K562 (cell line): Measurements from ENCODE around the gene LRRC15. TPM values are rescaled to one million over a fixed set of nuclear protein-coding genes. Genes with fewer than 3 reads are reported as not detected.

Source experiments
- CBFA2T2 ChIP-seq: fragments of 450-650 bp; conservative IDR thresholded peaks from 2 replicates; pipeline ENCODE4 v1.6.1; 2017; ENCODE audit warnings: mild to moderate bottlenecking
- CHCHD3 ChIP-seq: fragments of 250-450 bp; sonication (Bioruptor Pico); IDR thresholded peaks from 2 replicates; pipeline ENCODE4 v2.1.2; 2022; ENCODE audit warnings: mild to moderate bottlenecking
- FUS ChIP-seq: fragments of 200-400 bp; formaldehyde crosslinking; optimal IDR thresholded peaks from 2 replicates; pipeline ENCODE3; 2017; ENCODE audit warnings: low read depth, low read length
- GTF2E2 ChIP-seq: fragments of 200-800 bp; sonication (Bioruptor generic); IDR thresholded peaks from 2 replicates; pipeline ENCODE4 v1.6.1; 2016; ENCODE audit warnings: missing genetic modification characterization, missing compliant biosample characterization
- HDAC8 ChIP-seq: fragments of 450-650 bp; IDR thresholded peaks from 2 replicates; pipeline ENCODE4 v1.6.1; 2016; ENCODE audit warnings: mild to moderate bottlenecking, missing genetic modification characterization, moderate library complexity, missing compliant biosample characterization
- MAFK ChIP-seq: IDR thresholded peaks from 2 replicates; pipeline ENCODE4 v1.6.1; 2011; ENCODE audit warnings: low read length, improper control_type of control experiment
- MYNN ChIP-seq, 2 experiments: sonication (generic); formaldehyde crosslinking in 1 of 2; IDR thresholded peaks; 2 replicates each; pipeline versions ENCODE4 v1.5.0 to v1.6.1; 2016 to 2020; ENCODE audit warnings: antibody characterized with exemption in 1 of 2, missing genetic modification reagents in 1 of 2
- NCOA6 ChIP-seq: fragments of 450-650 bp; IDR thresholded peaks from 2 replicates; pipeline ENCODE4 v1.6.1; 2017; ENCODE audit warnings: mild to moderate bottlenecking
- PURB ChIP-seq: sonication (generic); formaldehyde crosslinking; IDR thresholded peaks from 2 replicates; pipeline ENCODE4 v1.9.0; 2021; ENCODE audit warnings: low read depth, mild to moderate bottlenecking, missing genetic modification reagents
- SP1 ChIP-seq: sonication (generic); formaldehyde crosslinking; IDR thresholded peaks from 2 replicates; pipeline ENCODE4 v1.8.1; 2022; ENCODE audit warnings: mild to moderate bottlenecking, missing genetic modification reagents
- TAF1 ChIP-seq: IDR thresholded peaks from 2 replicates; pipeline ENCODE4 v1.6.1; 2011; ENCODE audit warnings: mild to moderate bottlenecking, low read length, moderate library complexity; ENCODE audit not compliant: insufficient read depth, control insufficient read depth, severe bottlenecking; ENCODE audit errors: extremely low read depth
- ZNF253 ChIP-seq: fragments of 250-450 bp; sonication (Bioruptor Pico); conservative IDR thresholded peaks from 2 replicates; pipeline ENCODE4 v1.6.1; 2021; ENCODE audit warnings: mild to moderate bottlenecking
- ZNF778 ChIP-seq: fragments of 450-650 bp; formaldehyde crosslinking; IDR thresholded peaks from 2 replicates; pipeline ENCODE4 v1.4.0; 2020; ENCODE audit warnings: mild to moderate bottlenecking, moderate library complexity
- polyA plus RNA-seq, 8 experiments: library from polyadenylated mRNA; depleted of rRNA in 4 of 8; stranded (reverse) in 5 of 8; unstranded in 3 of 8; fragments of >200 nt; fragmentation: Nextera tagmentation in 2 of 8; fragmentation: Illumina TruSeq in 1 of 8; extraction: Ambion mirVana in 2 of 8; extraction: Trizol in 1 of 8; gene quantifications; 2 replicates each; pipeline versions ENCODE4 v1.2.1 to v1.2.3, GENCODE V29; 2011 to 2014; ENCODE audit warnings: inconsistent platforms in 1 of 8, missing spikeins in 1 of 8
- total RNA-seq, 7 experiments: library from RNA; depleted of rRNA in 6 of 7; stranded (reverse); fragments of >200 nt in 6 of 7; fragmentation: Illumina TruSeq in 2 of 7; extraction: Trizol in 2 of 7; gene quantifications; 2 replicates each; pipeline versions ENCODE4 v1.2.1 to v1.2.3, GENCODE V29; 2011 to 2021; ENCODE audit warnings: low replicate concordance in 1 of 7
- TF ChIP-seq, protein P1 (sequence below), 2 experiments: fragments of 250-450 bp in 1 of 2; fragments of 450-650 bp in 1 of 2; sonication (Bioruptor Pico) in 1 of 2; IDR thresholded peaks; 2 replicates each; pipeline versions ENCODE4 v1.6.1 to v1.8.0; 2016 to 2021; ENCODE audit warnings: mild to moderate bottlenecking in 2 of 2, moderate library complexity in 2 of 2, missing compliant biosample characterization in 1 of 2, missing genetic modification characterization in 1 of 2
- TF ChIP-seq, protein P2 (sequence below): fragments of 250-450 bp; sonication (Bioruptor Pico); IDR thresholded peaks from 2 replicates; pipeline ENCODE4 v1.8.0; 2022; ENCODE audit warnings: moderate library complexity, mild to moderate bottlenecking, inconsistent platforms
- TF ChIP-seq, protein P3 (sequence below): conservative IDR thresholded peaks from 2 replicates; pipeline ENCODE4 v1.6.1; 2011; ENCODE audit warnings: low read depth, mild to moderate bottlenecking, low read length; ENCODE audit not compliant: control insufficient read depth
- TF ChIP-seq, protein P4 (sequence below): fragments of 250-450 bp; sonication (Bioruptor Pico); IDR thresholded peaks from 2 replicates; pipeline ENCODE4 v1.5.0; 2022; ENCODE audit warnings: mild to moderate bottlenecking
- TF ChIP-seq, protein P5 (sequence below): fragments of 450-650 bp; conservative IDR thresholded peaks from 2 replicates; pipeline ENCODE4 v1.6.1; 2016; ENCODE audit warnings: missing genetic modification characterization, low read depth, mild to moderate bottlenecking, control low read depth, missing compliant biosample characterization

The LRRC15 gene
- total and polyA plus RNA-seq, 9 of the 15 experiments (the other 6 are each of a cell fraction or from before 2014, with no cell fraction given): not detected

DNA sequence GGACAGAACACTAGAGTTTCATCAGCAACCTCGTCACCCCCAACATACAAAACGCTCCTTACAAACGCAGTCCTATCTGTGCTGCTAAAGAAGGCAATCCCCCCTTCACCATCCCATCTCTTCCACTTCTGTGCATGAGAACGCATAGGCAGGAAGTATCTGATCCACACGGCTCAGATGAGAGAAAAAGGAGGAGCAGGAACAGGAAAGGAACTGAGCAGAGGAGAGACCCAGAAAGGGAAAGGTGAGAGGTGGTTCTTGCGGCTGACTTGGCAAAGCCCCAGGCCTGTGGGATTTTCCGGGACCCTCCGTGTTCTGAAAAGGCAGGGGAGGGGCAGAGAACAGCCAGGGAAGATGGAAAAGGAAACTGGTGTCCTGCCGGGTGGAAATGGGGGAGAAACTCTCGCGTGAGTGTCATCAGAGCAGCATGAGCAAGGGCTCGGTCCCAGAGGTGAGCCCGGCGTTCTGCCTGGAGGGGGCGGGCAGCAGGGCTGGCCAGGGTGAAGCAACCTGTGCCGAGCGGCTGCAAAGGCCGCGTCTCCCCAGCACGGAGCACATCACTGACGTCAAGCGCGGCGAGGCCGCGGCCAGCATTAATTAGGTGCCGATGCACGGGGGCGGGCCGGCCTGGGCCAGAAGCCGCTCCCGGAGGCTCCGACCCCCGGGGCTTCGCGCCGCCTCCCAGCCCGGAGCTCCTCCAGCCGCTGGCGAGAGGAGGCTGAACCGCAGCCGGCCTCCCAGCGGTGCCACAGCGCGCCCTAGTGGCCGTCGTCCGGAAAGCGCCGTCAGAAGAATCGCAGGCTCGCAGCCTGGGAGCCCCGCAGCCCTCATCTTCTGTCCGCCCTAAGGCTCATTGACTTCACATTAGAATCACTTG is 54.2 kb downstream of the LRRC15 start (continued):
- TF ChIP-seq, protein P1, sequence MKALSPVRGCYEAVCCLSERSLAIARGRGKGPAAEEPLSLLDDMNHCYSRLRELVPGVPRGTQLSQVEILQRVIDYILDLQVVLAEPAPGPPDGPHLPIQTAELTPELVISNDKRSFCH (CRISPR knock-in tag; IDR thresholded peaks at IDR 0.05): no peak
- TF ChIP-seq, protein P1 (tag; IDR thresholded peaks at IDR 0.05): peak; percentile 58; the same call in 1 of the 2 replicates
- no peak for TF ChIP-seq CBFA2T2
- peak; percentile 45 for TF ChIP-seq FUS
- TF ChIP-seq TAF1: no peak
- TF ChIP-seq NCOA6: no peak
- no peak for TF ChIP-seq PURB (CRISPR knock-in tag)
- TF ChIP-seq, protein P2, sequence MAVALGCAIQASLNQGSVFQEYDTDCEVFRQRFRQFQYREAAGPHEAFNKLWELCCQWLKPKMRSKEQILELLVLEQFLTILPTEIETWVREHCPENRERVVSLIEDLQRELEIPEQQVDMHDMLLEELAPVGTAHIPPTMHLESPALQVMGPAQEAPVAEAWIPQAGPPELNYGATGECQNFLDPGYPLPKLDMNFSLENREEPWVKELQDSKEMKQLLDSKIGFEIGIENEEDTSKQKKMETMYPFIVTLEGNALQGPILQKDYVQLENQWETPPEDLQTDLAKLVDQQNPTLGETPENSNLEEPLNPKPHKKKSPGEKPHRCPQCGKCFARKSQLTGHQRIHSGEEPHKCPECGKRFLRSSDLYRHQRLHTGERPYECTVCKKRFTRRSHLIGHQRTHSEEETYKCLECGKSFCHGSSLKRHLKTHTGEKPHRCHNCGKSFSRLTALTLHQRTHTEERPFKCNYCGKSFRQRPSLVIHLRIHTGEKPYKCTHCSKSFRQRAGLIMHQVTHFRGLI: no peak
- peak; percentile 67; the same call in 1 of the 2 replicates for TF ChIP-seq HDAC8
- TF ChIP-seq, protein P3, sequence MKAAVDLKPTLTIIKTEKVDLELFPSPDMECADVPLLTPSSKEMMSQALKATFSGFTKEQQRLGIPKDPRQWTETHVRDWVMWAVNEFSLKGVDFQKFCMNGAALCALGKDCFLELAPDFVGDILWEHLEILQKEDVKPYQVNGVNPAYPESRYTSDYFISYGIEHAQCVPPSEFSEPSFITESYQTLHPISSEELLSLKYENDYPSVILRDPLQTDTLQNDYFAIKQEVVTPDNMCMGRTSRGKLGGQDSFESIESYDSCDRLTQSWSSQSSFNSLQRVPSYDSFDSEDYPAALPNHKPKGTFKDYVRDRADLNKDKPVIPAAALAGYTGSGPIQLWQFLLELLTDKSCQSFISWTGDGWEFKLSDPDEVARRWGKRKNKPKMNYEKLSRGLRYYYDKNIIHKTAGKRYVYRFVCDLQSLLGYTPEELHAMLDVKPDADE: 0 out of 2 replicates have a peak, but pooled peaks have one; percentile 46
- TF ChIP-seq ZNF778 (CRISPR knock-in tag): no peak
- no peak for TF ChIP-seq GTF2E2
- TF ChIP-seq SP1 (CRISPR knock-in tag): 0 out of 2 replicates have a peak, but pooled peaks have one; percentile 29
- 0 out of 2 replicates have a peak, but pooled peaks have one; percentile 42 for TF ChIP-seq MYNN (IDR thresholded peaks at IDR 0.05)
- TF ChIP-seq MYNN (CRISPR knock-in tag; IDR thresholded peaks at IDR 0.05): no peak
- TF ChIP-seq ZNF253 (CRISPR knock-in tag): no peak
- TF ChIP-seq MAFK: no peak
- TF ChIP-seq, protein P4, sequence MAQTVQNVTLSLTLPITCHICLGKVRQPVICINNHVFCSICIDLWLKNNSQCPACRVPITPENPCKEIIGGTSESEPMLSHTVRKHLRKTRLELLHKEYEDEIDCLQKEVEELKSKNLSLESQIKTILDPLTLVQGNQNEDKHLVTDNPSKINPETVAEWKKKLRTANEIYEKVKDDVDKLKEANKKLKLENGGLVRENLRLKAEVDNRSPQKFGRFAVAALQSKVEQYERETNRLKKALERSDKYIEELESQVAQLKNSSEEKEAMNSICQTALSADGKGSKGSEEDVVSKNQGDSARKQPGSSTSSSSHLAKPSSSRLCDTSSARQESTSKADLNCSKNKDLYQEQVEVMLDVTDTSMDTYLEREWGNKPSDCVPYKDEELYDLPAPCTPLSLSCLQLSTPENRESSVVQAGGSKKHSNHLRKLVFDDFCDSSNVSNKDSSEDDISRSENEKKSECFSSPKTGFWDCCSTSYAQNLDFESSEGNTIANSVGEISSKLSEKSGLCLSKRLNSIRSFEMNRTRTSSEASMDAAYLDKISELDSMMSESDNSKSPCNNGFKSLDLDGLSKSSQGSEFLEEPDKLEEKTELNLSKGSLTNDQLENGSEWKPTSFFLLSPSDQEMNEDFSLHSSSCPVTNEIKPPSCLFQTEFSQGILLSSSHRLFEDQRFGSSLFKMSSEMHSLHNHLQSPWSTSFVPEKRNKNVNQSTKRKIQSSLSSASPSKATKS (CRISPR knock-in tag): no peak
- no peak for TF ChIP-seq CHCHD3 (CRISPR knock-in tag)
- TF ChIP-seq, protein P5, sequence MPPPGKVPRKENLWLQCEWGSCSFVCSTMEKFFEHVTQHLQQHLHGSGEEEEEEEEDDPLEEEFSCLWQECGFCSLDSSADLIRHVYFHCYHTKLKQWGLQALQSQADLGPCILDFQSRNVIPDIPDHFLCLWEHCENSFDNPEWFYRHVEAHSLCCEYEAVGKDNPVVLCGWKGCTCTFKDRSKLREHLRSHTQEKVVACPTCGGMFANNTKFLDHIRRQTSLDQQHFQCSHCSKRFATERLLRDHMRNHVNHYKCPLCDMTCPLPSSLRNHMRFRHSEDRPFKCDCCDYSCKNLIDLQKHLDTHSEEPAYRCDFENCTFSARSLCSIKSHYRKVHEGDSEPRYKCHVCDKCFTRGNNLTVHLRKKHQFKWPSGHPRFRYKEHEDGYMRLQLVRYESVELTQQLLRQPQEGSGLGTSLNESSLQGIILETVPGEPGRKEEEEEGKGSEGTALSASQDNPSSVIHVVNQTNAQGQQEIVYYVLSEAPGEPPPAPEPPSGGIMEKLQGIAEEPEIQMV (tag): no peak
